ENCODE results near the gene PROSER3. TPM values are rescaled to one million over a fixed set of nuclear protein-coding genes. Genes with fewer than 3 reads are reported as not detected.

The PROSER3 gene
- total RNA-seq, 1 experiment from 2014 or later, result 7.4 TPM

DNA sequence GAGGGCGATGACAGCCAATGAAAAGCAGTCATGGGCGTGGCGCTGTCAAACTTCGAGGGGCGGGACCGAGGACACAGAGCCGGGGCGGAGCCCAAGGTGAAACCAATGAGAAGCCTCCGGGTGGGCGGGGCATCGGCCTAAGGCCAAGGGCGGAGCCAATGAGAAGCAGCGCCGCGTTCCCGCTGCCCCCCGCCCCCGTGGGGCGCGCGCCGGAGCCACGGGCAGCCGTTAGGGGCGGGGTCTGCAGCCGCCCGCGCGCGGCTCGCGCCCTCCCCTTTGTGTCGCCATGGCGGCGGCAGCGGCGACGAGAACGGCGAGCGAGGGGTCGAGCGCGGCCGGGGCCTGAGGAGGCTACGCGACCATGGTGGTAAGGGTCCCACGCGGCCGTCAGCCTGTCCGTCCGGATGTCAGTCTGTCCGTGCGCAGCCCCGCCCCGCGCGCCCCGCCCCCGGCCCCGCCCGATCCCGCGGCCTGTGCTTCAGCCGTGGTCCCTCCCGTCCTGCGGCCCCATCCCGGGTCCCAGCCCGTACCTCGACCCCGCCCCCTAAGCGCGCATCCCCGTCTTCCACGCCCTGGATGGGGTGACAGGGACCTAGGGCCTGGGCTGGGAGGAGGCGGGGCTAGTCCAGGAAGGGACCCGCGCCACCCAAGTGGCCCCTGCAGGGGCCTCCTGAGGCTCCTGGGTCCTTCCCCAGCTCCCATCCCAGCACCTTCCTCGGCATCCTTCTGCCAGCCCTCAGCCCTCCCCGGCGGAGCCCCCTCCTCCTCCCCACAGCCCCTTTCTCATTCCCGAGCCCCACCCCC, 17.5 kb downstream of the PROSER3 start, which contains the start of gene ARHGAP33:
Gene ARHGAP33, plus strand, starts transcription at position 267 of the 804 bp plus-strand sequence. Its CDS starts 95 bp downstream, at position 362.
- DNase-seq (ENCODE audit: low read depth), result peak; percentile 97

DNA sequence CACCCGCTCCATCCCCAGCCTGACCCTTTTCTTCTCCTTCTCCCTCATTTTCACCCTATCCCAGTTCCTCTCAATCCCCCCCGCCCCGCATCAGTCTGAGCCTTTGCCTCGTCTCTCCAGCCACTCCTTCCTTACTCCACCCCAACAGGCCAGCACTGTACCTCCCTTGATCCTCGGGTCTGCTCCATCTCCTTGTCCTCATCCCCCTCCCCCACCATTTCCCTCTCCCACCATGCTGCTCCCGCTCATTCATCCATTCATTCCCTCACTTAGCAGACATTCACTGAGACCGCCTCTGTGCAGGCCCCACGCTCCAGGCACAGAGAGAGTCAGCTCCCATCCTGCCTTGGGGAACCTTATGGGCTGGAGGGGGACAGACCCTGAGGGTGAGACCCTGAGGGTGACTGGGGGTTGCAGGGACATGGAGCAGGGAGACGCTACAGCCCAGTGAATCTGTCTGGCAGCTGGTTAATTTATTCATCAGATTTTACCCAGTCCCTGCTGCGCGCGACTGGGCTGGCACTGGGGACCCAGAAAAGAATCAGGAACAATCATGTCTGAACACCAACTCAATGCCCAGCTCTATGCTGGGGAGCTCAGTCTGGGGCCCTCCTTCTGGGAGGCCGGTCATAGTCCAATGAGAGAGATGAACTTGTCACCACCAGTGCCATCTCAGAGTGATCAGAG, 18.3 kb downstream of the PROSER3 start:
- no peak for DNase-seq (ENCODE audit: low read depth)

DNA sequence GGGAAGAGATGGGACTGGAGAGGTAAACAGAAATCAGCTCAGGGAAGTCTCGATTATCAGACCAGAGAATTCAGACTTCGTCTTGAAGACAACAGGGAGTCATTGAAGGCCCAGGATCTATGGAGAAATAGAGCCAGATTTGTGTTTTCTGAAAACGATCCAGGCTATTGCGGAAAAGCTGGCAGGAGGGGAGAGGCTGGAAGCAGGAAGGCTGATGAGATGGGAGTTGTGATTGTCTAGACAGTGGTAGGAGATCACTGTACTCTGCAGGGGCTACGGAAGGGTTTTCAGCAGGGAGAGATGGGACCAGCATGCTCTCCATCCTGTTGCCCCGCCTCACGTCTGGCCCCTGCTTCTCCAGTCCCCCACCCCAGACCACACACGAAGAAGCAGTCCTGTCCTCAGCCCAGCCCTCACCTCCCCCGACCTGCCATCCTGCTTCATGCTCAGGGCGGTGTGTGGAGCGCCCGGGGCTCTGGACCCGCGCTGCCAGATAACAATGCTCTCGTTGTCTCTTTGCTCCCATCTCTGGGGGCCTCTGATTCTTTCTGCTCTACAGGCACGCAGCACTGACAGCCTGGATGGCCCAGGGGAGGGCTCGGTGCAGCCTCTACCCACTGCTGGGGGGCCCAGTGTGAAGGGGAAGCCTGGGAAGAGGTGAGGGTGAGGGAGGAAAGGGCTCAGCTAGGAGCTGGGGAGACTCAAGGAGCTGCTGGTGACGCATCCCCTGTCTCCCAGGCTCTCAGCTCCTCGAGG, 19.3 kb downstream of the PROSER3 start:
- DNase-seq (ENCODE audit: low read depth), result no peak

DNA sequence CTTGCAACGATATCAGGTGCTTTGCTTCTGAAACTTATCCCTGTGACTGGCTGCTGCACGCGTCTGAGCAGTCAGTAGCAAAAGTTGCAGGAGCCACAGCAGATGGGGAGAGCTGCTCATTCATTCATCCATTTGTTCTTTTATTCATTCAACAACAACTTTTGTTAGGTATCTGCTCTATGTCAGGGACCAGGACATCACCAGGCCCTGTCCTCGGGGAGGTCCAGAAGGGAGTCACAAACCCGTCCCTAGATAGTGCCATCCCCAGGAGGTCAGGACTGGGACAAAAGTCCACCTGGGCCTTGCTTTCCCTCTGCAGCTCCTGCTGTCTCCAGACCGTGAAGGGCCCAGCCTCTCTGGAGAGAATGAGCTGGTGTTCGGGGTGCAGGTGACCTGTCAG, 20.0 kb downstream of the PROSER3 start:
- DNase-seq (ENCODE audit: low read depth), result no peak

DNA sequence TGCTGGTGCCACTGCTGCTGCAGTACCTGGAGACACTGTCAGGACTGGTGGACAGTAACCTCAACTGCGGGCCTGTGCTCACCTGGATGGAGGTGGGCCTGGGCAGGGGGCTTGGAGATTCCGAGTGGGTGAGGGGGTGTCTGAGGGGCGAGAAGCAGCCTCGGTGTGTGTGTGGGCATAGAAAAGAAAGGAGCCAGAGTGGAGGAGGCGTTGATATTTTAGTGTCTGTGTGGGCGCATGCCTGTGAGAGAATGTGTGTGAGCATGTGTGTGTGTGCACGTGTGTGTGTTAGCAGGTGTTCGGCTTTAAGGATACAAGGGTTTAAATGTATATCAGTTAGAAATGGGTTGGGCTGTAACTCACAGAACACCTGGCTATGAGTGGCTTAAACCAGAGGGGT, 21.1 kb downstream of the PROSER3 start:
- DNase-seq (ENCODE audit: low read depth), result no peak

DNA sequence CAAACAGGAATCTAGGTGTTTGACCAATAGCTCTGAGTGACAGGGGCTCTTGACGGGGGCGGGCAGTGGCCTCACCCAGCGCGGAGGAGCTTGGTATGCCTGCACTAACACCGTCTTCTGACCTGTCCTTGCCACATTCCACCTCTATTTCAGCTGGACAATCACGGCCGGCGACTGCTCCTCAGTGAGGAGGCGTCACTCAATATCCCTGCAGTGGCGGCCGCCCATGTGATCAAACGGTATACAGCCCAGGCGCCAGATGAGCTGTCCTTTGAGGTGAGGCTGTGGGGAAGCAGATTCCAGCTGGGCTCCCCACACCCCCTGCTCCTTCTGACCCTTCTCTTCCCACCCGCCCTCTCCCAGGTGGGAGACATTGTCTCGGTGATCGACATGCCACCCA, 22.1 kb downstream of the PROSER3 start:
- DNase-seq (ENCODE audit: low read depth), result no peak

DNA sequence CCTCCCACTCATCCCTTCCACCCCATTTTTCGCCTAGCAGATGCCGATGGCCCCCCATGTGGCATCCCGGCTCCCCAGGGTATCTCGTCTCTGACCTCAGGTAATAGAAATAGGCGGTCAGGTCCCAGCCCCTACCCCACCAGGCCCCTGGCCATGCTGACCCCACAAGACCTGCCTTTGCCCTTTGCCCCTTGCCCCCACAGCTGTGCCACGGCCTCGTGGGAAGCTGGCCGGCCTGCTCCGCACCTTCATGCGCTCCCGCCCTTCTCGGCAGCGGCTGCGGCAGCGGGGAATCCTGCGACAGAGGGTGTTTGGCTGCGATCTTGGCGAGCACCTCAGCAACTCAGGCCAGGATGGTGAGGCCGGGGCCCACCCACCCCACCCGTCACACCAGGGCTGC, 22.7 kb downstream of the PROSER3 start:
- DNase-seq (ENCODE audit: low read depth), result no peak

DNA sequence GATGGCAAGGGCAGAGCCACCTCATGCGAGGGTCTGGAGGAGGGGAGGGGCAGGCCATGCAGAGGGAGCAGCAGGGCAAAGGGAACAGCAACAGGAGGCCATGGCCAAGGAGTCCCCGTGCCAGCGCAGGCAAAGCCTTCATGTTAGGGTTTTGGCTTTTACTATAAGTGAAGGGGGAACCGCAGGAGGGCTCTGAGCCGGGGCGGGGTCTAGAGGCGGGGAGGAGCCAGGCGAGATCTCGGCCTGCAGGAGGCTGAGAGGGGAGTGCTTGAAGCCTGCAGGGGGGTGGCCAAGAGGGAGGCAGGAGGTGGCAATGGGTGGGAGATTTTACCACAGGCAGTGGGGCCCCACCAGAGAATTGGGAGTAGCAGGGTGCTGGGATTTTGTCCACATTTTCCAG, 23.7 kb downstream of the PROSER3 start:
- DNase-seq (ENCODE audit: low read depth), result no peak

DNA sequence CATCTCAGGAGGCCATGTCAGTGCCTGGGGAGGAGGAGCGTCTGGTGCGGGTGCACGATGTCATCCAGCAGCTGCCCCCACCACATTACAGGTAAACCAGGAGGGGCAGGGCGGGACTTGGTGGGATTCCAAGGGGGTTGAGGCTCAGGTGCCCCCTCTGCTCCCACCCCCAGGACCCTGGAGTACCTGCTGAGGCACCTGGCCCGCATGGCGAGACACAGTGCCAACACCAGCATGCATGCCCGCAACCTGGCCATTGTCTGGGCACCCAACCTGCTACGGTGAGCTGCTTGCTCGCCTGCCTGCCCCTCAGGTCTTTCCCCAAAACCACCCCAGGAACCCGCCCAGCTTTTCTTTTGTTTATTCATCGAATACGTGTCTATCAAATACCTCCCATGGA, 24.6 kb downstream of the PROSER3 start:
- DNase-seq (ENCODE audit: low read depth), result no peak

DNA sequence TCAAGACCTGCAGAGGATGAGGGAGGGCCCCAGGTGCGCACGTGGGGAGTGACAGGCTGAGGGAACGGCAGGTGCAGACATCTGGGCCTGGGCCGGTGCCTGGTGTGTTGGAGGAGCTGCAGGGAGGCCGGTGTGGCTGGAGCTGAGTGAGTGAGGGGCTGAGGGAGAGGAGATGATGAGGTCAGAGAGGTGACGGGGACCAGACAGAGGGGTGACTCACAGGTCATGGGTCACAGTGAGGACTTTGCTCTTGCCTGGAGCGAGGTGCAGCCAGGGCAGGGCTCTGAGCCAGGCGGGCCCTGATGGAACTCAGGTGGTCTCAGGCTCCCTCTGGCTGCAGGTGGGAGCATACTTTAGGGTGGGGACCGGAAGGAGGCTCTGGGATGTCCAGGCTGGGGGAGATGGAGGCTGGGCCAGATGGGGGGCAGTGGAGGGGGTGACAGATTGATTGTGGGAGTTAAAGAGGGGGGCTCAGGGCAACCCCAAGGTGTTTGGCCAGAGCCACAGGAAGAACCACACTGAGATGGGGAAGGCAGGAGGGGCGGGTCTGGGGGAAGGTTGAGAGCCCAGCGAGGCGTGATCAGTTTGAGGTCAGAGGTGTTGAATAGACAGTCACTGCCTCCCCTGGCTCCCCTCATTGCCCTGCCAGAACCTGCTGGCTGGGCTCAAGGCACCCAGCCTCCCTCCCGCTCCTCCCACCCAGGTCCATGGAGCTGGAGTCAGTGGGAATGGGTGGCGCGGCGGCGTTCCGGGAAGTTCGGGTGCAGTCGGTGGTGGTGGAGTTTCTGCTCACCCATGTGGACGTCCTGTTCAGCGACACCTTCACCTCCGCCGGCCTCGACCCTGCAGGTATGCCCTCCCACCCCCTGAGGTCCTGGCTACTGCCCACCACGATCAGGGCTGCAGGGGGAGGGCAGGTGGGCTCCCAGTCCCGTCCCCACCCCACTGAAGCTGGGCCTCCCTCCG, 25.8 kb downstream of the PROSER3 start:
- no peak for DNase-seq (ENCODE audit: low read depth)

DNA sequence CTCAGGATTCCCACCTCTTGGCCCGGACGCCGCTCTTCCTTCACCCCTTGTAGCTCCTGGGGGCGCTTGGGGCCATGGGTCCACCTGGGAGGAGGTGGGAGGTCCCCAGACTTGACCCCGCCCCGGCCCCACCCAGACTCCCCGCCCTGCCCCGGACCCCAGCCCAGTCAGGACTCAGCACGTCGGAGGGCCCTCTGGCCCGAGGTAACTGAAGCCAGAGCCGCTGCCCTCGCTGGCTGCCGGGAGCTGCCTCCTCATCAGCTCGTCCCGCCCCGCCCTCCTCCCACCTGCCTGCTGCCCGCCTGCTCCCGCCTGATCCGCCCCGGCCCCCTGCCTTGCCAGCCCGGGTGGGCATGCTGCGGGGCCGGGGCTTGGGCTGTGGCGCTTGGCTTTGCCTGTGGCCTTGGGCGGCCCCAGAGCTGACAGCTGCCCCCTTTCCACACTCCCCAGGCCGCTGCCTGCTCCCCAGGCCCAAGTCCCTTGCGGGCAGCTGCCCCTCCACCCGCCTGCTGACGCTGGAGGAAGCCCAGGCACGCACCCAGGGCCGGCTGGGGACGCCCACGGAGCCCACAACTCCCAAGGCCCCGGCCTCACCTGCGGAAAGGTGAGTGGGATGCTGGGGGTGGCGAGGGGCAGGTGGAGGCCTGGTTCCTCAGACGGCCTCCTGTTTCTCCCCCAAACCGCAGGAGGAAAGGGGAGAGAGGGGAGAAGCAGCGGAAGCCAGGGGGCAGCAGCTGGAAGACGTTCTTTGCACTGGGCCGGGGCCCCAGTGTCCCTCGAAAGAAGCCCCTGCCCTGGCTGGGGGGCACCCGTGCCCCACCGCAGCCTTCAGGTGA, 26.7 kb downstream of the PROSER3 start:
- no peak for DNase-seq (ENCODE audit: low read depth)

DNA sequence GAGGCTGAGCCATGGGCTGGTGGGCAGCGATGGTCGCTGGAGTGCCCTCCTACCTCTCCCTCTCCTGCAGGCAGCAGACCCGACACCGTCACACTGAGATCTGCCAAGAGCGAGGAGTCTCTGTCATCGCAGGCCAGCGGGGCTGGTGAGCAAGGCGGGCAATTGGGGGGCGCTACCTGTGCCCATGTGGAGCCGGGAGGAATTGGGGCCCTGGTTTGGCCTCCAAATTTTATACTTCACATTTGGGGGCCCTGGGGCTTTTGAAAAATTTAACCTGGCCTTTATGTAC, 27.3 kb downstream of the PROSER3 start:
- DNase-seq (ENCODE audit: low read depth), result no peak

DNA sequence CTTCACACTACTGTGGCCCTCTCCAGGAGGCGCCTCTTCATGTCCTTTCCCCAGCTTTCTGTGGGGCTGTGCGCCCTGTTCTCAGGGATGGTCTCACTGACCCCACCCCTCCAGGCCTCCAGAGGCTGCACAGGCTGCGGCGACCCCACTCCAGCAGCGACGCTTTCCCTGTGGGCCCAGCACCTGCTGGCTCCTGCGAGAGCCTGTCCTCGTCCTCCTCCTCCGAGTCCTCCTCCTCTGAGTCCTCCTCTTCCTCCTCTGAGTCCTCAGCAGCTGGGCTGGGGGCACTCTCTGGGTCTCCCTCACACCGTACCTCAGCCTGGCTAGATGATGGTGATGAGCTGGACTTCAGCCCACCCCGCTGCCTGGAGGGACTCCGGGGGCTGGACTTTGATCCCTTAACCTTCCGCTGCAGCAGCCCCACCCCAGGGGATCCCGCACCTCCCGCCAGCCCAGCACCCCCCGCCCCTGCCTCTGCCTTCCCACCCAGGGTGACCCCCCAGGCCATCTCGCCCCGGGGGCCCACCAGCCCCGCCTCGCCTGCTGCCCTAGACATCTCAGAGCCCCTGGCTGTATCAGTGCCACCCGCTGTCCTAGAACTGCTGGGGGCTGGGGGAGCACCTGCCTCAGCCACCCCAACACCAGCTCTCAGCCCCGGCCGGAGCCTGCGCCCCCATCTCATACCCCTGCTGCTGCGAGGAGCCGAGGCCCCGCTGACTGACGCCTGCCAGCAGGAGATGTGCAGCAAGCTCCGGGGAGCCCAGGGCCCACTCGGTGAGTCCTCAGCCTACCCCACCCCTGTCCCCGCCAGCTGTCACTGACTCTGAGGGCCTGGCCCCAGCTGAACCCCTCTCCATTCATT, 28.6 kb downstream of the PROSER3 start:
- DNase-seq (ENCODE audit: low read depth), result no peak

DNA sequence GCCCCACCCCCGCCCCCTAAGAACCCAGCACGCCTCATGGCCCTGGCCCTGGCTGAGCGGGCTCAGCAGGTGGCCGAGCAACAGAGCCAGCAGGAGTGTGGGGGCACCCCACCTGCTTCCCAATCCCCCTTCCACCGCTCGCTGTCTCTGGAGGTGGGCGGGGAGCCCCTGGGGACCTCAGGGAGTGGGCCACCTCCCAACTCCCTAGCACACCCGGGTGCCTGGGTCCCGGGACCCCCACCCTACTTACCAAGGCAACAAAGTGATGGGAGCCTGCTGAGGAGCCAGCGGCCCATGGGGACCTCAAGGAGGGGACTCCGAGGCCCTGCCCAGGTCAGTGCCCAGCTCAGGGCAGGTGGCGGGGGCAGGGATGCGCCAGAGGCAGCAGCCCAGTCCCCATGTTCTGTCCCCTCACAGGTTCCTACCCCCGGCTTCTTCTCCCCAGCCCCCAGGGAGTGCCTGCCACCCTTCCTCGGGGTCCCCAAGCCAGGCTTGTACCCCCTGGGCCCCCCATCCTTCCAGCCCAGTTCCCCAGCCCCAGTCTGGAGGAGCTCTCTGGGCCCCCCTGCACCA, 29.3 kb downstream of the PROSER3 start:
- DNase-seq (ENCODE audit: low read depth), result no peak

DNA sequence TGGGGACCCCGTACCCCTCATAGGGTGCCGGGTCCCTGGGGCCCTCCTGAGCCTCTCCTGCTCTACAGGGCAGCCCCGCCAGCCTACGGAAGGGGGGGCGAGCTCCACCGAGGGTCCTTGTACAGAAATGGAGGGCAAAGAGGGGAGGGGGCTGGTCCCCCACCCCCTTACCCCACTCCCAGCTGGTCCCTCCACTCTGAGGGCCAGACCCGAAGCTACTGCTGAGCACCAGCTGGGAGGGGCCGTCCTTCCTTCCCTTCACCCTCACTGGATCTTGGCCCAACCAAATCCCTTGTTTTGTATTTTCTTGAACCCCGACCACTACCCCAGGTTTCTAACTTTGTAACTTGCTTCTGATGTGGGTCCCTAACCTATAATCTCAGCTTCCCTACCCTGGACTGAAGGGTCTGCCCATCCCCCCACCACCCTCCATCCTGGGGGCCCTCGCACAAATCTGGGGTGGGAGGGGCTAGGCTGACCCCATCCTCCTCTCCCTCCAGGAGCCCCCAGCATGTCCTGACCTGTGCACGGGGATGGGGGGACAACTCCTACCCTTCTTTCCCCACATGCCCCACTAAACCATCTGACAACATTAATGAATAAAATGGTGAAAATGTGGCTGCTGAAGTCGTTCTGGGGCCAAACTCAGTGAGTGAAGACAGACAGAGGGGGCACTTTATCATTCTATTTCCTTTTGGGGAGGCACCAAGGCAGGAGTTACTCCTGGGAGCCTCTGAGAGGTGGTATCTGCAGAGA, 30.4 kb downstream of the PROSER3 start:
- no peak for DNase-seq (ENCODE audit: low read depth)

DNA sequence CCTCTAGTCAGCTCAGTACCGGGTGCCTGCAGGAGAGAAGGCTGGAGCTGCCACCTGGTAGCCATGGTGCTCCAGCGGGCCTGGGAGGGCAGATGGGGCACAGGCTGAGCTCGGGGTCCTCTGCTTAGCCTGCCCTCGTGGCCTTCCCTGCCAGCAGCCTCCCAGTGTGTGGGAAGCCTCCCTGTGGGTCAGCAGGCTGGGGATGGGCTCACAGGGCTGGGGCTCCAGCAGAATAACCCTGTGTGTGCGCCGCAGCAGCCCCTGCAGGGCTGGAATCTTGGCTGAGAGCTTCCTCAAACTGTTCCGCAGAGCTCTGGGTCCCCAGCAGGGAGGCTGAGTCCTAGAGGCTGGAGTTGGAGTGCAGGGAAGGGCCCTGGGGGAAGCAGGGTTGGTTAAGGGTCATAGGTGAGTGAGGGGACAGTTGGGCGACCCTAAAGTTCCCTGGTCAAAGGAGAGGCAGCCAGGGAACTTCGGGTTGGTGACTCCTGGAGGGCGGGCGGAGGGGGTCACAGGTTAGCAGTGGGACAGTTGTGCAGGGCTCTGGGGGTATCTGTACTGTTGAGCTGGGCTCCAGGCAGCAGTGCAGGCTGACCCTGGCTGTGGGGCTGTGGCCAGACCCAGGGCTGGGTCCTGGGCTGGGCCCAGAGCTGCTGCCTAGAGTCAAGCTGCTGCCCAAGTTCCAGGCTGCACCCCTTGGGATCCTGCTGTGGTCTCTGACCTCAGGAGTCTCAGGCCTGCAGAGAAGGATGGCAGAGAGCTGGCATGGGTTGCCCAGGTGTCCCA, 31.4 kb downstream of the PROSER3 start:
- DNase-seq (ENCODE audit: low read depth), result no peak

All from M059J (cell line).